ENCODE measurements around the gene RSF1.
"Not testable (repeated sequence)": the region's sequence is repeated elsewhere in the genome, so short reads cannot be mapped to it uniquely, and the experiment has no call there.

Gene RSF1

DNA sequence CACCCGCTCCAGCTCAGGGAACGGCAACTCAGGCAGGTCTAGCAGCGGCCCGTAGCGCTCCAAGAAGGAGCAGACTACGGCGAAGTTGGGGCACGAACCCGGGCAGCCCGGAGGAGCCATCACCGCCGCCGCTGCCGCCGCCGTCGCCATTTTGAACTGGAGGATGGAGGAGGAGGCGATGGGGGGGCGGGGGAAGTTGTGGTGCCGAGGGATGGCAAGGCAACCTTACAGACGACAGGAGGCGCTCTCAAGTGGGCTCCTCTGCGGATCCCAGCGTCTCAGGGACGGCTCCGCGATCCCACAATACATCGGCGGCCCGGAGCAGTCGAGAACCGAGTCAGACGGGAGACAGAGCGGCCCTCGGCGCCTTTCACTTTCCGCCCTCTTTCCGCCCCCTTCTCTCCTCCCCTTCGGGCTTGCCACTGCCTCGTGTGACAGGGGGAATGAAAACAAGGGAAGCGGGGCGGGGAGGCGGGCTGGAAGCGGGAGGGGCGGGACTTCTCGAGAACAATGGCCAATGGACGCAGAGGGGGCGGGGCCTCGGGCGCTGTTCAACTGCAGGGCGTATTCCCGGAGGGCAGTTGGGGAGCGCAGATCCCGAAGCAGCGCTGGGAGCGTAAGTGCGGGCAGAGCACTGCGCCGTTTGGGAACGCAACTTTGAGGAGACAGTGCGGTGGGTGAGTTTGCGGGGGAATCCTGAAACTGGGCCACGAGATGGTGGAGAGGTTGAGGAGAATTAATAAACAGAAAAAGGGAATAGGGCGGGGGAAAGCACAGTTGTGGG is at the start of gene RSF1, which contains the start of gene AAMDC:
Gene RSF1 (minus strand): TSS at position 158 of the 784 bp plus-strand sequence. CDS start 8 bp downstream, at position 150.
Gene AAMDC (plus strand): TSS at position 580 of the 784 bp plus-strand sequence. CDS start 21,353 bp downstream, outside the sequence.
- H3K36me3 ChIP-seq (ENCODE audit: insufficient read depth, insufficient read length, low read length), result no peaks in the 10 kb centered on the region
- H3K9ac ChIP-seq (ENCODE audit: insufficient read length, low read depth), result peak within 1 kb of the TSS; percentile 96
- H3K4me1 ChIP-seq (ENCODE audit: insufficient read depth, insufficient read length), result no peaks in the 10 kb centered on the region
- peak within 1 kb of the TSS; percentile 91 for H3K4me3 ChIP-seq (ENCODE audit: insufficient read length, low read depth)
- no peak for TF ChIP-seq SUZ12 (IDR thresholded peaks at IDR 0.05; ENCODE audit: extremely low read depth, insufficient read depth, insufficient read length)
- TF ChIP-seq YY1 (IDR thresholded peaks at IDR 0.05; ENCODE audit: insufficient read depth, insufficient read length), result peak; percentile 59
- 0 out of 2 replicates have a peak, but pooled peaks cover 4% of the 10 kb centered on the region for H3K9me3 ChIP-seq (ENCODE audit: insufficient read depth, low read length)
- no peaks in the 10 kb centered on the region for H3K27me3 ChIP-seq (ENCODE audit: insufficient read depth, insufficient read length)
- peak; percentile 95 for DNase-seq (ENCODE audit: low read depth, low spot score)

DNA sequence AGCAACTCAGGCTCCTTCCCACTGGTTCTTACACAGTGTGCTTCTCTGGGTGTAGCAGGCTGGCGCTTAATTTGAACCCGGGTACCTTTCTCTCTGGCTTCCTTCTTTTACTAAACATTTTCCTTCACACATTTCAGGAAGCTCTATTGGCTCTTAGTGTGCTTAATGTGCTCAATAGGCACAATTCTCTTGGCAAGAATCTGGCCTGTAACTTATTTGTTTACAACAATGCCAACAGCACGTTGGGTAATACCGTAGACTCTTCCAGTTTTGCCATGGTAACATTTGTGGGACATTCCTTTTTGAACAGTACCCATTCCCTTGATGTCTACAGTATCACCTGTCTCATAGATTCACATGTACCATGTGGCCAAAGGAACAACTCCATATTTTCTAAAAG is 48.2 kb upstream of the RSF1 start:
- Histone ChIP-seq H3K4me1 (ENCODE audit: insufficient read depth, insufficient read length) (no peaks in the 10 kb centered on the region), H3K4me3 (ENCODE audit: insufficient read length, low read depth) (no peak overlapping the region), H3K36me3 (ENCODE audit: insufficient read depth, insufficient read length, low read length) (peaks cover 16% of the 10 kb centered on the region), H3K27me3 (ENCODE audit: insufficient read depth, insufficient read length) (no peaks in the 10 kb centered on the region), H3K9me3 (ENCODE audit: insufficient read depth, low read length) (no peaks in the 10 kb centered on the region), H3K9ac (ENCODE audit: insufficient read length, low read depth) (no peak overlapping the region)
- DNase-seq (ENCODE audit: low read depth, low spot score), result no peak
- no peak for TF ChIP-seq ZNF274 (IDR thresholded peaks at IDR 0.05; ENCODE audit: low read depth, low read length)
- no peak for TF ChIP-seq YY1 (IDR thresholded peaks at IDR 0.05; ENCODE audit: insufficient read depth, insufficient read length)
- TF ChIP-seq SUZ12 (IDR thresholded peaks at IDR 0.05; ENCODE audit: extremely low read depth, insufficient read depth, insufficient read length), result no peak

- Histone ChIP-seq H3K36me3 (ENCODE audit: insufficient read depth, insufficient read length, low read length) (peaks cover 9% of the 10 kb centered on the region), H3K27me3 (ENCODE audit: insufficient read depth, insufficient read length) (no peaks in the 10 kb centered on the region), H3K4me1 (ENCODE audit: insufficient read depth, insufficient read length) (no peaks in the 10 kb centered on the region), H3K4me3 (ENCODE audit: insufficient read length, low read depth) (no peak overlapping the region), H3K9me3 (ENCODE audit: insufficient read depth, low read length) (no peaks in the 10 kb centered on the region), H3K9ac (ENCODE audit: insufficient read length, low read depth) (no peak overlapping the region)
- no peak for DNase-seq (ENCODE audit: low read depth, low spot score)
- TF ChIP-seq ZNF274 (IDR thresholded peaks at IDR 0.05; ENCODE audit: low read depth, low read length), result no peak
- TF ChIP-seq YY1 (IDR thresholded peaks at IDR 0.05; ENCODE audit: insufficient read depth, insufficient read length), result no peak
- TF ChIP-seq SUZ12 (IDR thresholded peaks at IDR 0.05; ENCODE audit: extremely low read depth, insufficient read depth, insufficient read length), result no peak
Measured at GRCh38 chr11:77866336-77866735, 45.8 kb upstream of the RSF1 start.

DNA sequence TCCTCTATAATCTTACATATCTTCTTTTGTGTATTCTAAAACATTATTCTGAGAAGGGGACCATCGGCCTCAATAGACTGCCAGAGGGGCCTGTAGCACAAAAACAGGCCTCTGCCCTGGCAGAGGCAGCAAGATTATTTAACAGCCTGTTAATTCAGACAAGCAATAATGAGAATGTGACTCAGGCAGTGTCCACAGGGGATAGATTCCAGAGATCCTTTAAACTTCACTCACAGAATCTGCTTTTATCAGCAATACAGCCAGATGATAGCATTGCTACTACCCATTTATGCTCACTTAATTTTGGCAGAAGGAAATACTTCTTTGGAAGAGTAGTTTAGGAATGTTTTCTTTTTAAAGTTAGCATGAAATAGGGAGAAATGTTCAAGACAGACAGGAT is 45.3 kb upstream of the RSF1 start:
- TF ChIP-seq SUZ12 (IDR thresholded peaks at IDR 0.05; ENCODE audit: extremely low read depth, insufficient read depth, insufficient read length) (no peak), ZNF274 (IDR thresholded peaks at IDR 0.05; ENCODE audit: low read depth, low read length) (no peak), YY1 (IDR thresholded peaks at IDR 0.05; ENCODE audit: insufficient read depth, insufficient read length) (no peak)
- no peak overlapping the region for H3K9ac ChIP-seq (ENCODE audit: insufficient read length, low read depth)
- no peak for DNase-seq (ENCODE audit: low read depth, low spot score)
- peaks cover 8% of the 10 kb centered on the region for H3K36me3 ChIP-seq (ENCODE audit: insufficient read depth, insufficient read length, low read length)
- H3K9me3 ChIP-seq (ENCODE audit: insufficient read depth, low read length), result no peaks in the 10 kb centered on the region
- H3K27me3 ChIP-seq (ENCODE audit: insufficient read depth, insufficient read length), result no peaks in the 10 kb centered on the region
- H3K4me1 ChIP-seq (ENCODE audit: insufficient read depth, insufficient read length), result no peaks in the 10 kb centered on the region
- no peak overlapping the region for H3K4me3 ChIP-seq (ENCODE audit: insufficient read length, low read depth)

GRCh38 chr11:77861444-77861843 is 40.9 kb upstream of the RSF1 start:
- H3K27me3 ChIP-seq (ENCODE audit: insufficient read depth, insufficient read length); DNase-seq (ENCODE audit: low read depth, low spot score); H3K4me3 ChIP-seq (ENCODE audit: insufficient read length, low read depth); H3K36me3 ChIP-seq (ENCODE audit: insufficient read depth, insufficient read length, low read length); H3K4me1 ChIP-seq (ENCODE audit: insufficient read depth, insufficient read length); H3K9ac ChIP-seq (ENCODE audit: insufficient read length, low read depth); H3K9me3 ChIP-seq (ENCODE audit: insufficient read depth, low read length): not testable (repeated sequence)

DNA sequence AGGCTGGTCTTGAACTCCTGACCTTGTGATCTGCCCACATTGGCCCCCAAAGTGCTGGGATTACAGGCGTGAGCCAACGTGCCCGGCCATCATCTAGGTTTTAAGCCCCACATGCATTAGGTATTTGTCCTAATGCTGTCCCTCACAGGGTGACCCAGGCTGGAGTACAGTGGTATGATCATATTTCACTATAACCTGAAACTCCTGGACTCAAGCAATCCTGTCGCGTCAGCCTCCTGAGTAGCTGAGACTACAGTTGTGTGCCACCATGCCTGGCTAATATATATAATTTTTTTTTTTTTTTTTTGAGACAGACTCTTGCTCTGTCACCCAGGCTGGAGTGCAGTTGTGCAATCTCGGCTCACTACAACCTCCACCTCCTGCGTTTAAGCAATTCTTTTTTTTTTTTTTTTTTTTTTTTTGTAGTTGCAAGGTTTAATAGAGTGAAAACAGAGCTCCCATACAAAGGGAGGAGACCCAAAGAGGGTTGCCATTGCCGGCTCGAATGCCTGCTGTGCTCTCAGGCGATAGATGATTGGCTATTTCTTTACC is 37.5 kb upstream of the RSF1 start:
- H3K9me3 ChIP-seq (ENCODE audit: insufficient read depth, low read length), result peaks cover 35% of the 10 kb centered on the region; the same call in 1 of the 2 replicates
- H3K4me3 ChIP-seq (ENCODE audit: insufficient read length, low read depth); DNase-seq (ENCODE audit: low read depth, low spot score); H3K4me1 ChIP-seq (ENCODE audit: insufficient read depth, insufficient read length); H3K9ac ChIP-seq (ENCODE audit: insufficient read length, low read depth); H3K36me3 ChIP-seq (ENCODE audit: insufficient read depth, insufficient read length, low read length); H3K27me3 ChIP-seq (ENCODE audit: insufficient read depth, insufficient read length): not testable (repeated sequence)

DNA sequence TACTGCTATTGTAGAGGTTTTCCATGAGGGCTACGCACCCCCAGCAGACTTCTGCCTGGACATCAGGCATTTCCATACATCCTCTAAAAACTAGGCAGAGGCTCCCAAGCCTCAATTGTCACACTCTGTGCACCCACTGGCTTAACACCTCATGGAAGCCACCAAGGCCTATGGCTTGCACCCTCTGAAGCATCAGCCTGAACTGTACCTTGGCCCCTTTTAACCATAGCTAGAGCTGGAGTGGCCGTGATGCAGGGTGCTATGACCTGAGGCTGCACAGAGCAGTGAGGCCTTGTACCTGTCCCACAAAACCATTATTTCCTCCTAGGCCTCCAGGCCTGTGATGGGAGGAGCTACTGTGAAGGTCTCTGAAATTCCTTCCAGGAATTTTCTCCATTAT is 34.3 kb upstream of the RSF1 start:
- no peak for DNase-seq (ENCODE audit: low read depth, low spot score)
- Histone ChIP-seq H3K9me3 (ENCODE audit: insufficient read depth, low read length) (peaks cover 39% of the 10 kb centered on the region; the same call in 1 of the 2 replicates), H3K4me3 (ENCODE audit: insufficient read length, low read depth) (no peak overlapping the region), H3K4me1 (ENCODE audit: insufficient read depth, insufficient read length) (no peaks in the 10 kb centered on the region), H3K9ac (ENCODE audit: insufficient read length, low read depth) (no peak overlapping the region), H3K27me3 (ENCODE audit: insufficient read depth, insufficient read length) (no peaks in the 10 kb centered on the region), H3K36me3 (ENCODE audit: insufficient read depth, insufficient read length, low read length) (peaks cover 6% of the 10 kb centered on the region)
- TF ChIP-seq ZNF274 (IDR thresholded peaks at IDR 0.05; ENCODE audit: low read depth, low read length) (no peak), SUZ12 (IDR thresholded peaks at IDR 0.05; ENCODE audit: extremely low read depth, insufficient read depth, insufficient read length) (no peak), YY1 (IDR thresholded peaks at IDR 0.05; ENCODE audit: insufficient read depth, insufficient read length) (no peak)

All from NT2/D1 (cell line).